HTR-8/SVneo (cell line): Measurements from ENCODE around the gene DGCR2.

Experiments used
- DNase-seq: peaks from one replicate; pipeline ENCODE4 v3.0.0; 2011; ENCODE audit warnings: low spot score, mixed read lengths; ENCODE audit not compliant: insufficient read length
- FAIRE-seq: peaks from 2 replicates; lab custom pipeline; 2011; peaks lifted over from hg19 to GRCh38; lab: Jason Lieb, UNC

Gene DGCR2

DNA sequence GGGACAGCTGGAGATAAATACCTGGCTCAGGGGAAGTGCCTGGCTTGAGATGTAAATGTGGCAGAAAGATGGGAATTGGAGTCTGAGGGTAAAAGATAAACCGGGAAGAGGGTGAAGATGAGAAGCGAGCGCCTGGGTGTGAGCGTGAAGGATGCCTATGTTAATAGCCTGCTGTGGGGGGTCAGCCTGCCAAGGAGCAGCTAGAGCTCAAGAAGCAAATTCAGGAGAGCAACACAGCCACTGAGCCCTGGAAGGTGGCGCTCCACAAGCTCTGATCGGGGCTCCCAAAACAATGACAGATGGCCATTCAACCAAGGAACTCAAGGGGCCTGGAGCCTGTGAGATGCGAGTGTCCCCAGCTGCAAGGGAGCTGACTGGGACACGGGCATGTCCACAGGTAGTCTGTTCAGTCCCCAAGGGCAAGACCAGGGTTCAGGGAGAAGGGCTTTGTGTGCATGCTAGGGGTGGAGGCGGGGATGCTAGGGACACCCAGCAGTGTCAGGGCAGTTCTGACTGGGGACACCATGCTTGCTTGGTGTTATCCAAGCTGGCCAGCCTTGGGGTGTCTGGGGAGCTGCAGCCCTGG, 25.1 kb upstream of the DGCR2 start:
- no peak for DNase-seq
- no peak for FAIRE-seq

DNA sequence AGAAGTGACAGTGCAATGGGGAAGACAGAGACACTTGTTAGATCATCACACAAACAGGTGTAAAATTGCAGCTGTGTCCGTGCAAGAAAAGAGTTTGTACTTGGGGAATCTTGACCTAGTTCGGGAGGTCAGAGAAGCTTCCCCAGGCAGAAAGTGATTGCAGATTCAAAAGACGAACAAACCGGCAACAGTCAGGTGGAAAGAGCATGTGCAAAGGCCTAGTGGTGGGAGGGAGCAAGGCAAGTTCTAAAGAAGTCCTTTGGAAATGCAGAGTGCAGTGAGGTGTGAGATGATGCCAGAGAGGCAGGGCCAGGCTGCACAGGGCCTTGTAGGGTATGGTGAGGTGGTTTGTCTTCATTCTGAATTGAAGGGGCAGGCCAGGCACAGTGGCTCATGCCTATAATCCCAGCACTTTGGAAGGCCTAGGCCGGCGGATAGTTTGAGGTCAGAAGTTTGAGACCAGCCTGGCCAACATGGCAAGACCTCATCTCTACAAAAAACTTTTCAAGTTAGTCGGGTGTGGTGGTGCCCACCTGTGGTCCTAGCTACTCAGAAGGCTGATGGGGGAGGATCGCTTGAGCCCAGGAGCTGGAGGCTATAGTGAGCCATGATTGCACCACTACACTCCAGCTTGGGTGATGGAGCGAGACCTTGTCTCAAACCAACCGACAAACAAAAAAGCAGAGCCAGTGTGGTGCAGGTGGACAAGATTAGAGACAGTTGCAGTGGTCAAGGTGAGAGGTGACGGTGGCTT, 24.2 kb upstream of the DGCR2 start:
- DNase-seq: no peak
- FAIRE-seq: no peak

DNA sequence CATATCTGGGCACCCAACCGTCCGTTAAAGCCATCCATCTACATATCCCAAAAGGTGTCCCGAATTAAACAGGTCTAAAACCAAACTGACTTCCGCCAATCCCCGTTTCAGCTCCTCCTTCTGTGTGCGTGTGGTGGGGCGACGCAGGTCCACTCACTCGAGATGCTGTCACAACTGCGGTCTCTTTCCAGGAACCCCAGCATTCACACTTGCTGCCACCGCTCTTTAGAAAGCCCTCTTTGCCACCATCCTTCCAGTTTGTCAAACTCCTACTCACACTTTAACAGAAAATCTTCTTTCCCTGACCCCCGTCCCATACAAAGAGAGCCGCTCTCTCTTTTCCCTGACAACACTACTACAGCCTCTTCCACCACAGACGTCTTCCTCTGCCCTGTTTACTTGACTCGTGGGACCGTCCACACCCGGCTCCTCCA, 21.8 kb upstream of the DGCR2 start:
- no peak for DNase-seq
- FAIRE-seq: no peak

DNA sequence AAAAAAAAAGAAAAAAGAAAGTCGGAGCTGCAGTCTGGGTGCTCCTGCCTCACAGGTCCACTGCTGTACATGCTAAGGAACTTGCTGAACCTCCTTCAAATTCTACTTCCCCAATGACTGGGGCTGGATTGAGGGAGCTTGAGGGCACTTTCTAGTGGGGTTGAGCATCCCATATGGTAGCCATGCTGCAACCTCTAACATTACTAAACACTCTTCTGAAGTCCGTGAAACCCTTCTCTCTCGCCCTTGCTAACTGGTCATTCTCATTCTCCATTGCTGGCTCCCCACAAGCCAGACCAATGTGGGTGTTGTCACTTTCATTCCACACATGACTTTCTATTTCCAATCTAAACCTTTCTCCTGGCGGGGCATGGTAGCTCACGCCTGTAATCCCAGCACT, 21.0 kb upstream of the DGCR2 start:
- FAIRE-seq (no peak), DNase-seq (no peak)

DNA sequence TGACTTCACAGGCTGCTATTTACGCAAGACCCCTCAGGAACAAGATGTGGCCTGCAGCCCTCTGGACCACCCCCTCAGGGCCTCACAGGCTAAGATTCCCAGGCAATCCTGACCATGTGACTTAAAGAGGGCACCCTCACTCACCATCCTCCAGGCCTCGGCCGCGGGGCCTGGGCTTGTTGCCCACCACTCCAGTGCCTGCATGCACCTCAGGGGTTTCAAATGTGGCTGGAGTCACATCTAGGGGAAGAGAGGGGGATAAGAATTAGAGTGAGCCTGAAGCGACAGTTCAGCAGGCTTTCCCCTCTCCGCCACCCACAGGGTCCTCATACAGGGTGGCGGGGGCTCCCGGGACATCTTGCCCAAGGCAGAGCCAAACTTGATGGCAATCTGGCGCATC, 20.2 kb upstream of the DGCR2 start:
- DNase-seq (no peak), FAIRE-seq (no peak)

DNA sequence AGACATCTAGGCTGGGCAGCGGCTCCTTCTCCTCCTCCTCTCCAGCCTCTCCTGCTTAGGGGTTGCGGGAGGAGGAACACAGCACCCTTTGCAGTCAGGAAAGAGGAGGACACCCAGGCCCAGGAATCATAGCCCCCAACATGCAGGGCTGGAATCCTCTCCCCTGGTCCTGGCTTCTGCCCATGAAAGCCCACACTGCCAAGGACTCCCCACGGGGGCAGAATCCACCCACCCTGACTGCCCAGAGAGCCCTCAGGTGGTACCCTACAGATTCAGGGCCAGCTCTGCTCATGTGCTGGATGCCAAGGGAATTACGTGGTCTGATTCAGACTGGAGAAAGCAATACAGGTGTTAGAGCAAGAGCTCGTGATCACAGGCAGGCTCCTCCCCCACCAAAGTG, 17.8 kb upstream of the DGCR2 start:
- DNase-seq: no peak
- FAIRE-seq: no peak

DNA sequence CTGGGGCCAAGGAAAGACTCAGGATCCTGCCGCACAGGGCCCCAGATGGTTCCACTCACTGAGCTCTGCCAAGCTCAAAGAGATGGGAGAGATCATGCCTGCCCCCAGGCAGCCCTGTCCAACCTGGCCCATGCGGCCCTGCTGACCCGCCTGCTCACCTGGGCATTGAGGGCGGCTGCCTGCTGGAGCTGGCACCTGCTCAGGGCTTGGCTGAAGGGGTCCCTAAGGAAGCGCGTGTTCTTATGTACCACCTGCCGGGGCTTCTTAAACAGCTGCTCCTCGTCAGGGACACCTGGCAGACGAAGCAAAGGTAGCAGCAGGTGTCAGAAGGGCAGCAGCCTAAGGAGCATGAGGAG, 16.8 kb upstream of the DGCR2 start:
- FAIRE-seq: no peak
- DNase-seq: no peak

DNA sequence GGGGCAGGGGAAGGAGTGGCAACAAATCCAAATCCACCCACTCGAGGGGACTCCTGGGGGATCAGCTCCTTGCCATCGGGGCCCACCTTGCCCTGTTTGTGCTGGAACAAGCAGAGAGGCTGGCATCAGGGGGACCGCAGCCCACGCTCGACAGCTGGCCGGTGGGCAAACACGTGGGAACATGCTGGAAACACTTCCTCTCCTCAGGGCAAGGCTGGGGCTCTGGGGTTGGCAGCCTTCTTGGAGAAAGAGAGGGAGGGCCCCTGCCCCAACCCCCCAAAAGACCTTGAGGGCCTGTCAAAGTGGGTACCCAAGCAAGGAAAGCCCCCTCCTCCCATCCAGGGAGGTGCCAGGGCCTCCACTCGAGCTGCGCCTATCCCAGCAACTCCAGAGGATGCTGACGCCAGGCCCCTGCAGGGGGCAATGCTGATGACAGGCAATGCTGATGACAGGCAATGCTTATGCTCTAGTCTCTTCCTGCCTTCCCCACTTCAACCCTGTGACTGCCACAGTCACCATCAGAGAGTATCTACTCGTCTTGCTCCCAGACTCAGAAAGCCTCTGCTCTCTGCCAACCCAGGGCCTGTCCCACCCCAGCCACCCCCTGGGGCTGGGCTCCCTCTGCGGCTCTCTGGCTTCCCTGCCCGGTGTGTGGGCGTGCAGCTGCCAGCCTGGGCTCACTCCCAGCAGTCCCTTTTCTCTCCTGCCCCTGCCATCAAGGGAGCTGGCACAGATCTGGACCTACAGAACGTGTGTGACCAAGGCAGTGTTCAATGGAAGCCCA, 16.2 kb upstream of the DGCR2 start:
- FAIRE-seq (no peak), DNase-seq (no peak)

DNA sequence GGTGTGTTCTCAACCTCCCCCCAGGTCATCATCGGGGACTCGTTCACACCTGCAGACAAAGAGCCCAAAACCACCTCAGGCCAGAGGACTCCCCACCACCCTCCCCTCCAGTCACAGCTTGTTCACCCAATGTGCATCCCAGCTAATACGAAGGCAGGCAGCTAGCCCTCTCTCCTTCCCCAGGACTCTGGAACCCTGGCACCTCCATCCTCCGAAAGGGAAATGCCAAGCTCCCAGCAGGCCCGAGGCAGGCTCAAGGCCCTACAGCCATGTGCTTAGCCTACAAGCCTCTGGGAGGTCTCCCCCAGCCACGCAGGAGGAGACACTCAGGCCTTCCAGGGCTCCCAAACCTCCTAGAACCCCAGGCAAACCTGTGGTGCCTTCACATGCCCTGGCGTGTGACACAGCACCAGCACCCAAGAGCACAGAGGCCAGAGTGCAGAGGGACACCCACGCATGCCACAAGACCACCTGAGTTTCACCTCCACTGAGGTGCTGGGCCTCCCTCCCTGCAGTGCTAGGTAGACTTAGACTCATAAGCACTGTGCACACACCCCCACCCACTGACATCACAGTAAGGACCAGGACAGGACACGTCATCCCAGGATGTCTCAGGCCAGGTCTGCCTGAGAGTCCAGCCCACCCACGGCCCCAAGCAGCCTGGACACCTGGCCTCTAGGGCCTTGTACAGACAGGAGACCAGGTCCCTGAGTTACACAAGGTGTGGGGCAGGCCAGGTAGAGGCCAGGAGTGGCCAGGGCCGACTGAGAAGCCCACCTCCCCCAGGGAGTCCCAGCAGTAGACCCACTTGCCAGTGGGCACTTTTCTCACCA, 15.4 kb upstream of the DGCR2 start:
- FAIRE-seq (no peak), DNase-seq (no peak)

DNA sequence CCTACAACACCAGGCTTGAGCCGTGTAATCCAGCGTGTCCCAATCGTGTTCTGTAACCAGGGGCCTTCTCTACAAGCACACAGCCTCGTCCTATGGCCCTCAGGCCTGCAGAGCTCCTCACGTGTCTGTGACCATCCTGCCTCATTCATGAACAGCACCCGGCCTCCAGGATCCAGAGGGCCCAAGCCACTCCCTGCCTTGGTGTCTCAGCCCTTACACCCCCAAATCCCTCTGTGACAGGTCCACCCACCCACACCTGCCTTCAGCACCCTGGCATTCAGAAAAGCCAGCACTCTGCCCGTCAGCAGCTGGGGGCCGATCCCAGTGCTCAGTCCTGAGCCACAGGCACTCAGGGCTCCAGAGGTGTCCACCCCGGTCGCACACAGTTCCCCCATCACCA, 14.7 kb upstream of the DGCR2 start:
- FAIRE-seq (no peak), DNase-seq (no peak)

DNA sequence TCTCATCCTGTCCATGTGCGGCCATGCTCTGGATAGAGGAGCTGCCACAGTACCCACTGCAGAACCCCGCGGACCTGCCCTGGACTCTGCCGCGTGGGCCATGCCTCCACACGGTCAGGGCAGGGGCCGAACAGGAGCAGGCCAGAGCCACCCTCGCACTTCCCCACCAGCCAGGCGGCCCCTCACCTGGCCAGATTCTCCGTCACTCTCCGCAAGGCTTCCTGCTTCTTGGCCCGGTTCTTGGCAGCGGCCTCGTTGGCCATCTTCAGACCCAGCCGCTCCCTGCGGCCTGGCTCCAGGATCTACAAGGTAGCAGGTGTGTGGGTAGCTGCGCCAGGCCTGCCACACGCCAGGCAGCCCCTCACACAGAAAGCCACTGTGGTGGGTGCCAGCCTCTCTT, 12.7 kb upstream of the DGCR2 start:
- DNase-seq (no peak), FAIRE-seq (no peak)

DNA sequence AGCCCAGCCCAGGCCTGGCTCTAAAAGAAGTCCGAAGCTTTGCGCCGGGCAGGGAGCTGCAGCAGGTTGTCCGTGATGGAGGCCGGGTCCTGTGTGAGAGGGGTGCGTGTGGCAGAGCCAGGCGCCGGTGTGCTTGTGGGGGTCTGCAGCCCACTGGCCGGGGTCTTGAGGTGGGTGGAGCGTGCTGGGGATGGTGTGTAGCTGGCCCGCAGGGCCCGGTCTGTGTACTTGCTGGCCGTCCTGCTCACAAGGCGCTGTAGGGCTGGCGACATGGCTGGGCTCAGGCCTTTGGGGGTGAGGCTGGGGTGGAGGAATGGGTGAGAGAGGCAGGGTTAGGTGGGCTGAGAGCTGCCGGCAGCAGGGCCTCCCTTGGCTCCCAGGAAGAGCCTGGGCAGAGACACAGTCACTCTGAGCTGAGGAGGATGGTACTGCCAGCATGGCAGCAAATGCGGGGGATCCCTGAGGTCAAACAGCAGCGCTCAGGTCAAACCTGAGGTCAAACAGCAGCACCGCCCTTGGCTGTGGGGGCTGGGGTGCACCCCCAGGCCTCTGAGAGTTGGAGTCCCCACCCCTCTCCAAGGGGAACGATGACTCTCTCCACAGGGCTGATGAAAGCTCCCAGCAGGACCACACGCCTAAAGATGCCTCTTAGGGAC, 12.1 kb upstream of the DGCR2 start:
- no peak for FAIRE-seq

DNA sequence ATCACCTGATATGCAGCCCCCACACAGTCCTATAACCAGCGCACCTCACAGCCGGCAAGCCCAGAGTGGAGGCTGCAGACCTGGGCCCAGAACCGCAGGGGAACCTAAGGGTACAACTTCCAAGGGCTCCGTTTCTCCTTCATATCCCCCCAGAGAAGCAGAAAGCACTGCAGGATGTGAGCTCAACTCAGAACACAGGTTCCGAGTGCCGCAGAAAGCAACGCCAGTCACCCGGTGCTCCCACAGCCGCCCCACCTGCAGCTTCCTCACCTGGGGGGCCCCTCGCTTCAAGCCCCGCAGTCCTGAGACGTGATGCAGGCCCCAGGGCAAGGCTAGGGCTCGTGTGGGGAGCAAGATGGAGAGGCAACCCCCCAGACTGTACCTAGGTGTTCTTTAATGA, 11.3 kb upstream of the DGCR2 start:
- DNase-seq (no peak), FAIRE-seq (no peak)

More for the DNA sequence above, 12.1 kb upstream of the DGCR2 start:
- no peak for DNase-seq

DNA sequence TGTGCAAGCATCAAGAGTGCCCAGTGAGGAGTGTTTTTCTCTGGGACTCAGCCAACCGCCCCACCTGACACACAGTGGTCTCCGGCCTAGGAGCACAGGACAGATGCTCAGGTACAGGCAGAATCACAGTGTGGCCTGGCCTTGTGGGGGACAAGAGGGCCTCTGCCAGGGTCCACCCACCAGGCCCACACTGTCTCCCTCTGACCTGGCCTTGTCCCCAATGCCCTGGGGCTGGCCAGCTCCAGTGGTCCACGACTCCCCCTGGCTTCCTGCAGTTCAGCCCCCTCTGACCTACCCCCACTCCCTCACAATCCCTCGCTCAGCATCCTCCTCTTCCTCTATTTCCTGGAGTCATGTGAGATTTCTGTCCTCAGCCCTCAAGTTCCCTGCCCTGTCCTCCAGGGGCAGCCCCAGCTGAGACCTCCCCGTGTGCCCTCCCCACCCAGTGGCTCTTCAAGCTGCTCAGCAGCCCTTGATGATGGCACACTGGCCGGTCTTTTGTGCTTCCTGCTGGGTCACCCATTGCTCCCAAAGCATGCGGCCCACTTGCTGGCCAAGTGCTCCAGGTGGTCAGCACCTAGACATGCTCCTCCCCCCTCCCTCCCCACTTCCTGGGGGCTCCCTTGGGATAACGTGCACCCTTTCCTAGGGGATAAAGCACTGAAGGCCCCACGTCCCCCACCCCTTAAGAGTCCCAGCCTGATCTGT, 10.6 kb upstream of the DGCR2 start:
- DNase-seq (no peak), FAIRE-seq (no peak)

DNA sequence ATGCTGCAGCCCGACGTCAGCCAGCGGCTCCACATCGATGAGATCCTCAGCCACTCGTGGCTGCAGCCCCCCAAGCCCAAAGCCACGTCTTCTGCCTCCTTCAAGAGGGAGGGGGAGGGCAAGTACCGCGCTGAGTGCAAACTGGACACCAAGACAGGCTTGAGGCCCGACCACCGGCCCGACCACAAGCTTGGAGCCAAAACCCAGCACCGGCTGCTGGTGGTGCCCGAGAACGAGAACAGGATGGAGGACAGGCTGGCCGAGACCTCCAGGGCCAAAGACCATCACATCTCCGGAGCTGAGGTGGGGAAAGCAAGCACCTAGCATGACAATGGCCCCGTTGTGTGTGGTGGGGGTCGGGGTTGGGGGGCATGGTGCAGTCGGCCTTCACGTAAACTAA, 9.9 kb upstream of the DGCR2 start:
- no peak for DNase-seq
- no peak for FAIRE-seq

DNA sequence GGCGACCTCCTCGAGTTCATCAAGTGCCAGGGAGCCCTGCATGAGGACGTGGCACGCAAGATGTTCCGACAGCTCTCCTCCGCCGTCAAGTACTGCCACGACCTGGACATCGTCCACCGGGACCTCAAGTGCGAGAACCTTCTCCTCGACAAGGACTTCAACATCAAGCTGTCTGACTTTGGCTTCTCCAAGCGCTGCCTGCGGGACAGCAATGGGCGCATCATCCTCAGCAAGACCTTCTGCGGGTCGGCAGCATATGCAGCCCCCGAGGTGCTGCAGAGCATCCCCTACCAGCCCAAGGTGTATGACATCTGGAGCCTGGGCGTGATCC, 9.4 kb upstream of the DGCR2 start:
- FAIRE-seq: no peak
- DNase-seq: no peak

DNA sequence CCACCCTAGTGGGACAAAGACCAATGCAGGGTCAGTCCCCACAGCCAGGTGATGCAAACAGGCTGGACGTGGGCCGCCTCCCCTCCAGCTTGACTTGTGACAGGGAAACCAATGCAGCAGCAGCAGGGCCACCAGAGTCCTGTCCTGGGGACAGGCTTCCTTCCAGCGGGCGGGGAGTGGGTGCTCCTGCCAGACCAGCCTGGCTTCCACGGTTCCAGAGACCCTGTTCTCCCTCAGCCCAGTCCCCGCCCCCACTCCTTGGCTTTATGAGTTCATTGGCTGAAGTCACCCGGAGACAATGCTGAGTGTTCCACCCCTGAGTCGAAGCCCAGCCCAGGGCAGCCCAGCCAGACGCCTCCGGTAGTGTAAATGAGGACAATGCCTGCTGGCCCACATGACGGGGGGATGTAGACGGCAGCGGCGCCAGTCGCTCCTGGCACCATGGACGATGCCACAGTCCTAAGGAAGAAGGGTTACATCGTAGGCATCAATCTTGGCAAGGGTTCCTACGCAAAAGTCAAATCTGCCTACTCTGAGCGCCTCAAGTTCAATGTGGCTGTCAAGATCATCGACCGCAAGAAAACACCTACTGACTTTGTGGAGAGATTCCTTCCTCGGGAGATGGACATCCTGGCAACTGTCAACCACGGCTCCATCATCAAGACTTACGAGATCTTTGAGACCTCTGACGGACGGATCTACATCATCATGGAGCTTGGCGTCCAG, 8.9 kb upstream of the DGCR2 start, which contains the start of gene TSSK2:
Gene TSSK2 (plus strand): TSS at position 350 of the 726 bp plus-strand sequence. CDS start 92 bp downstream, at position 442.
- no peak for DNase-seq
- FAIRE-seq: no peak

DNA sequence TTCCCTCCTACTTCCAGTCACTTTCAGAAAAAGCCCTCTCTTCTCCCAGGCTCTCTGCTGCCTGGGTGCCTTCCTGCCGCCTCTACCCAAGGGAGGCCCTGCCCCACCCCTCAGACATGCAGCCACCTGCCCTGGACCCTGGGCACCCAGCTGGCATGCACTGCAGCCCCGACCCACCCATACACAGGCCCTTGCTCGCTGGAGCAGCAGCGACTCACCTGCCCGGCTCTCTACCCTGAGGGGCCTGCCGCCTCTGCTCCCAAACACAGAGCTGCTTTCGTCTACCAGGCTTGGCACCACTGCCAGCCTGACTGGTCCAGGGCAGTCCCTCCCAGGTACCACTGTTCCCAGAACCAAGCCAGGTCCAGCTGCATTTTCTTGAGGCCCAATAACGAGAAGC, 7.7 kb upstream of the DGCR2 start:
- no peak for FAIRE-seq

More for the DNA sequence above, 7.7 kb upstream of the DGCR2 start:
- no peak for DNase-seq
